CD4-positive, alpha-beta memory T cell (primary cell): ENCODE data around the gene SLC37A1. TPM values are rescaled to one million over a fixed set of nuclear protein-coding genes. Genes with fewer than 3 reads are reported as not detected.

Experiments
- CTCF ChIA-PET: fragments of 350-600 bp; sonication (Branson Sonifier 250); formaldehyde crosslinking; loops from one replicate; lab custom pipeline; 2021; ENCODE audit warnings: inconsistent platforms; ENCODE audit not compliant: partially characterized antibody; lab: Charles Lee
- POLR2A ChIA-PET: fragments of 350-600 bp; sonication (Branson Sonifier 250); formaldehyde crosslinking; loops from one replicate; lab custom pipeline; 2021; ENCODE audit not compliant: partially characterized antibody; lab: Charles Lee
- DNase-seq, 5 donors: peaks; one replicate each; pipeline versions ENCODE4 v3.0.0 to v3.0.0-alpha.2; 2020 to 2022; ENCODE audit warnings: mixed read lengths in 1 of 5
- H3K27ac ChIP-seq: one replicate; pipeline ENCODE4 v1.7.0; 2013; ENCODE audit warnings: low read depth, low read length
- H3K27me3 ChIP-seq: 2 replicates; pipeline ENCODE4 v1.7.0; 2013; ENCODE audit warnings: mild to moderate bottlenecking, low read length, moderate library complexity; ENCODE audit not compliant: insufficient read depth
- H3K36me3 ChIP-seq: 2 replicates; pipeline ENCODE4 v1.7.0; 2013; ENCODE audit warnings: mild to moderate bottlenecking, low read length, moderate library complexity; ENCODE audit not compliant: insufficient read depth
- H3K4me1 ChIP-seq: 2 replicates; pipeline ENCODE4 v1.7.0; 2013; ENCODE audit warnings: mild to moderate bottlenecking, low read length, moderate library complexity; ENCODE audit not compliant: insufficient read depth
- H3K4me3 ChIP-seq, 2 donors: one replicate each; pipeline ENCODE4 v1.7.0; 2013; ENCODE audit warnings: low read length in 2 of 2, mild to moderate bottlenecking in 1 of 2
- H3K9me3 ChIP-seq, 2 donors: one replicate each; pipeline ENCODE4 v1.7.0; 2013; ENCODE audit warnings: low read length in 2 of 2, control low read depth in 1 of 2; ENCODE audit not compliant: control insufficient read depth in 1 of 2
- H3K27ac Mint-ChIP-seq, 7 donors: one replicate each; pipeline ENCODE4 v1.8.0; 2020 to 2021; ENCODE audit warnings: mixed read lengths in 7 of 7, mild to moderate bottlenecking in 6 of 7, inconsistent platforms in 3 of 7, moderate library complexity in 3 of 7
- H3K27me3 Mint-ChIP-seq, 2 donors: one replicate each; pipeline ENCODE4 v1.8.0; 2020 to 2021; ENCODE audit warnings: mixed read lengths in 2 of 2
- H3K36me3 Mint-ChIP-seq, 2 donors: one replicate each; pipeline ENCODE4 v1.8.0; 2020 to 2021; ENCODE audit warnings: mixed read lengths in 2 of 2, inconsistent platforms in 1 of 2, mild to moderate bottlenecking in 1 of 2
- H3K4me1 Mint-ChIP-seq, 4 donors: one replicate each; pipeline ENCODE4 v1.8.0; 2020 to 2021; ENCODE audit warnings: mixed read lengths in 4 of 4, mild to moderate bottlenecking in 1 of 4
- H3K4me3 Mint-ChIP-seq, 8 donors: one replicate each; pipeline ENCODE4 v1.8.0; 2020 to 2021; ENCODE audit warnings: mixed read lengths in 8 of 8, mild to moderate bottlenecking in 7 of 8, moderate library complexity in 6 of 8, inconsistent platforms in 3 of 8
- H3K9me3 Mint-ChIP-seq, 8 donors: one replicate each; pipeline ENCODE4 v1.8.0; 2020 to 2021; ENCODE audit warnings: mixed read lengths in 8 of 8, mild to moderate bottlenecking in 5 of 8, inconsistent platforms in 3 of 8, moderate library complexity in 1 of 8
- intact Hi-C: fragments of 100-400 bp; cut with micrococcal nuclease; formaldehyde crosslinking; loops from one replicate; pipeline ENCODE4 v1.15.1; 2023
- polyA plus RNA-seq, 2 donors: library from polyadenylated mRNA; unstranded; fragments of 300-500 nt; fragmentation: Illumina TruSeq; gene quantifications; one replicate each; pipeline ENCODE4 v1.2.3, GENCODE V29; 2021
- total RNA-seq, 2 experiments: library from RNA; stranded (reverse); gene quantifications; one replicate each; pipeline ENCODE4 v1.2.3, GENCODE V29; 2021

SLC37A1 gene
- total and polyA plus RNA-seq, 4 experiments from 2014 or later = 4.7 to 18.5 (median 12.6) TPM

DNA sequence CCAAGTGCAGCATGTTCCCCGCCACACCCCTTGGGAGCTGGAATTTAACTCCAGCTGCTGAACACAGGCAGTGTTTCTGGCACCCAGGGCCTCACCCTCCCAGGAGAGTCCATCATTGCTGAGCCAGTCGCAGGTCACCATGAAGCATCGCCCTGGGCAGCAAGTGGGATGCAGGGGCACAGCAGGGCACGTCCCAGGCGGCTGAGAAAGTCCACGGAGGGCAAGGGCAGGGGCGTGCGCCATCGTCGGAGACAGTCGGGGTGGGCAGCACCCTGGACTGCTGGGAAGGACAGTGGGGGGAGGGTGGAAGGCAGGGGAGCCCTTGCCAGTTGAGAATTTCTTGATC, 70.6 kb downstream of the SLC37A1 start:
- H3K9me3 Mint-ChIP-seq = no peaks in the 10 kb centered on the region
- no peaks in the 10 kb centered on the region for H3K4me1 Mint-ChIP-seq
- ChIA-PET POLR2A (no interaction called here), CTCF (interaction anchor here (2.9 kb wide), 1 partner anchor 9 kb away, joined by 7 read pairs; no protein-coding TSS in a partner anchor)
- DNase-seq = no peak
- intact Hi-C loops = no loop called here
- H3K36me3 Mint-ChIP-seq = no peaks in the 10 kb centered on the region
- Histone ChIP-seq H3K36me3 (no peaks in the 10 kb centered on the region), H3K4me1 (no peaks in the 10 kb centered on the region), H3K27ac (no peak overlapping the region), H3K4me3 (no peak overlapping the region), H3K9me3 (no peaks in the 10 kb centered on the region), H3K27me3 (no peaks in the 10 kb centered on the region)
- H3K27ac Mint-ChIP-seq = no peak overlapping the region
- no peaks in the 10 kb centered on the region for H3K27me3 Mint-ChIP-seq
- H3K4me3 Mint-ChIP-seq = no peak overlapping the region

DNA sequence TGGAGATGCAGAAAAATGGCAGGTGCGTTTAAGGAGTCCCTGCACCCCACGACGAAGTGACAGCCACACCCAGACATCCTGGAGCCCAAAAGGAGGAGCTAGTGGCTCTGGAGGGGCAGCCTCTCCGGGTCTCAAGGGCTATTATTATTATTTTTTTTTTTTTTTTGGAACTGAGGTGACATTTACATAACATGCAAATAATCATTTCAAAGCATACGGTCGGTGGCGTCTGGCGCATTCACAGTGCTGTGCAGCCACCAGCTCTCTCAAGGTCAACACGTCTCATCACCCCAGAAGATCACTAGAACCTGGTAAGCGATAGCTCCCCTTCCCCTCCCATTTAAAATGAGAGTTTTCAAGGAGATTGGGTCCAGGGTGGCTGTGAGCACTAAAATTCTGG, 72.2 kb downstream of the SLC37A1 start:
- Histone ChIP-seq H3K36me3 (no peaks in the 10 kb centered on the region), H3K9me3 (no peaks in the 10 kb centered on the region), H3K4me3 (no peak overlapping the region), H3K27me3 (no peaks in the 10 kb centered on the region), H3K4me1 (peaks cover 4% of the 10 kb centered on the region), H3K27ac (no peak overlapping the region)
- Mint-ChIP-seq H3K4me1 (peaks cover 0 to 2% (median under 1%) of the 10 kb centered on the region in 4 donors), H3K27ac (no peak overlapping the region), H3K27me3 (no peaks in the 10 kb centered on the region), H3K36me3 (no peaks in the 10 kb centered on the region), H3K4me3 (no peak overlapping the region), H3K9me3 (no peaks in the 10 kb centered on the region)
- ChIA-PET CTCF (no interaction called here), POLR2A (no interaction called here)
- intact Hi-C loops = no loop called here
- no peak for DNase-seq

DNA sequence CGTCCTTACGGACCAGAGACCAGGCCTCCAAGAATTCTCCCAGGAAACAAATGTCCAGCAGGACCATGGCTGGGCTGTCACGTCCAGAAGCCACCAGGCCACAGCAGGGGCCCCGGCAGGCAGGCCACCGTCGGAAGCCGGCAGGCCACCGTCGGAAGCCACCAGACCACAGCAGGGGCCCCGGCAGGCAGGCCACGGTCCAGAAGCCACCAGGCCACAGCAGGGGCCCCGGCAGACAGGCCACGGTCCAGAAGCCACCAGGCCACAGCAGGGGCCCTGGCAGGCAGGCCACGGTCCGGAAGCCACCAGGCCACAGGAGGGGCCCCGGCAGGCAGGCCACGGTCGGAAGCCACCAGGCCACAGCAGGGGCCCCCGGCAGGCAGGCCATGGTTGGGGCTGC, 72.8 kb downstream of the SLC37A1 start:
- intact Hi-C loops = no loop called here
- H3K9me3 Mint-ChIP-seq = no peaks in the 10 kb centered on the region
- peaks cover 0 to 7% (median 4%) of the 10 kb centered on the region in 4 donors for H3K4me1 Mint-ChIP-seq
- no peaks in the 10 kb centered on the region for H3K27me3 ChIP-seq
- CTCF ChIA-PET = interaction anchor here (0.9 kb wide), 1 partner anchor 232 kb away, joined by 3 read pairs; no protein-coding TSS in a partner anchor
- H3K4me1 ChIP-seq = peaks cover 8% of the 10 kb centered on the region
- H3K27ac Mint-ChIP-seq = no peak overlapping the region
- no peaks in the 10 kb centered on the region for H3K36me3 Mint-ChIP-seq
- POLR2A ChIA-PET = no interaction called here
- DNase-seq = no peak
- H3K4me3 Mint-ChIP-seq = no peak overlapping the region
- H3K36me3 ChIP-seq = no peaks in the 10 kb centered on the region
- H3K27ac ChIP-seq = no peak overlapping the region
- no peaks in the 10 kb centered on the region for H3K9me3 ChIP-seq
- no peak overlapping the region for H3K4me3 ChIP-seq
- no peaks in the 10 kb centered on the region for H3K27me3 Mint-ChIP-seq

DNA sequence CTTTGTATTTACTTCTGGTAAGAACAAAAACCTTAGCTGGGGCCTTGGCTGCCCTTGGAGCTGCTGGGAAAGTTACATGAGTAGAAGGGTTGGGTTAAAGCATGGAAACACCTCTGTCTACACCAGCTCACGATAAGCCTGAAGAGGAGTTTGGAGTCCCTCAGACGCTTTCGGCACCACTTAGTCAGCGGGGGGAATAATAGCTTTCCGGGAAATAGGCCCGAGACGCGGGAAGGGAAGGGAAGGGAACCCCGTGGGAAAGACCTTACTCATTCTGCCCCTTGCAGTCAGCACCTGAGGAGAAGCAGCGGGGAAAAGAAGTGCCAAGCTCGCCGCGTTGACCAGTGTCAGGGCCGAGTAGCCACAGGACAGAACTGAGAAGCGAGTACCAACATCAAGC, 73.4 kb downstream of the SLC37A1 start:
- no peak overlapping the region for H3K4me3 ChIP-seq
- no peak overlapping the region for H3K27ac ChIP-seq
- H3K36me3 ChIP-seq = no peaks in the 10 kb centered on the region
- H3K9me3 Mint-ChIP-seq = no peaks in the 10 kb centered on the region
- H3K27me3 ChIP-seq = no peaks in the 10 kb centered on the region
- no peaks in the 10 kb centered on the region for H3K27me3 Mint-ChIP-seq
- no peaks in the 10 kb centered on the region for H3K36me3 Mint-ChIP-seq
- intact Hi-C loops = no loop called here
- H3K9me3 ChIP-seq = no peaks in the 10 kb centered on the region
- H3K4me3 Mint-ChIP-seq = no peak overlapping the region
- ChIA-PET POLR2A (no interaction called here), CTCF (interaction anchor here (0.9 kb wide), 1 partner anchor 232 kb away, joined by 3 read pairs; no protein-coding TSS in a partner anchor)
- H3K4me1 ChIP-seq = peaks cover 8% of the 10 kb centered on the region
- H3K27ac Mint-ChIP-seq = no peak overlapping the region
- peaks cover 0 to 9% (median 5%) of the 10 kb centered on the region in 4 donors for H3K4me1 Mint-ChIP-seq
- no peak for DNase-seq

DNA sequence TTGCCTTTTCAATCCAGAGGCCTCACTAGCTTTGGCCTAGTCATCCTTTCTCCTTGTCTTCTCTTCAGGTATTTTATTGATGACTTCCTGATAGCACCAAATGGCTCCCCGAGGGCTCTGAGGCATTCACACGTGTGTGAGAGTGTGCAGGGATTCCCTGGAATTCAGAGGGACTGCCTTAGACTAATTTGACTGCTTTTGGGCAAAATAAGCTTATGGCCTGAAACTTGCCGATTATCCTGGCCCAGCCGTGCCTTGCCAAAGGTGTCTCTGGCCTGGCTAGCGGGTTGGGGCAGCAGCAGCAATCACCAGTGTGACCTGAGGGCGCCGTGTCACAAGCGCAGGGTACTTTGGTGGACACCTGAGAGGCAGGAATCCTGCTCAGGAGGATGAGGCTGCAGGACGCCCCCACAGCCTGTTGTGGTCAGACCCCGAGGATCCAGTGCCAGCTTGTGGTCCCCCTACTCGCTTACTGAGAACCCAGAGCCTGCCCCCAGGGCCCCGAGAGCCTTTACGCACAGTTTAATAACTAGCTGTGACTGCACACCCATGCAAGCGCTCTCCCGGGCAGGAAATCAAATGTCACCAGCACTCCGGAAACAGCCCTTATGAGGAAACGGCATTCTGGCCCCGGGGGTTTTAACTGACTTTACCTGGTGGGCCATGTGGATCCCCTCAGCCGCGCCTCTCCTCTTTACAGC, 76.9 kb downstream of the SLC37A1 start:
- Mint-ChIP-seq H3K4me1 (peaks cover 0 to 9% (median 6%) of the 10 kb centered on the region in 4 donors), H3K27me3 (no peaks in the 10 kb centered on the region), H3K27ac (peak overlapping the region in 1 of 7 donors; percentile 71), H3K36me3 (no peaks in the 10 kb centered on the region), H3K9me3 (peaks cover 0 to 2% (median 0%) of the 10 kb centered on the region in 8 donors), H3K4me3 (peak overlapping the region in 1 of 8 donors; percentile 45)
- no peak overlapping the region for H3K4me3 ChIP-seq
- H3K36me3 ChIP-seq = no peaks in the 10 kb centered on the region
- no peak overlapping the region for H3K27ac ChIP-seq
- DNase-seq = no peak
- CTCF ChIA-PET = interaction anchor here (0.6 to 1.5 kb wide), 3 partner anchors 10 to 228 kb away, joined by 3 to 9 read pairs (median 3); no protein-coding TSS in a partner anchor
- POLR2A ChIA-PET = interaction anchor here (1.2 kb wide), 1 partner anchor 93 kb away, joined by 3 read pairs; no protein-coding TSS in a partner anchor
- H3K4me1 ChIP-seq = peaks cover 14% of the 10 kb centered on the region
- intact Hi-C loops = loop anchor here (5.0 kb wide), 2 partner anchors 92 to 242 kb away; no protein-coding TSS in a partner anchor
- no peaks in the 10 kb centered on the region for H3K27me3 ChIP-seq
- no peaks in the 10 kb centered on the region for H3K9me3 ChIP-seq

DNA sequence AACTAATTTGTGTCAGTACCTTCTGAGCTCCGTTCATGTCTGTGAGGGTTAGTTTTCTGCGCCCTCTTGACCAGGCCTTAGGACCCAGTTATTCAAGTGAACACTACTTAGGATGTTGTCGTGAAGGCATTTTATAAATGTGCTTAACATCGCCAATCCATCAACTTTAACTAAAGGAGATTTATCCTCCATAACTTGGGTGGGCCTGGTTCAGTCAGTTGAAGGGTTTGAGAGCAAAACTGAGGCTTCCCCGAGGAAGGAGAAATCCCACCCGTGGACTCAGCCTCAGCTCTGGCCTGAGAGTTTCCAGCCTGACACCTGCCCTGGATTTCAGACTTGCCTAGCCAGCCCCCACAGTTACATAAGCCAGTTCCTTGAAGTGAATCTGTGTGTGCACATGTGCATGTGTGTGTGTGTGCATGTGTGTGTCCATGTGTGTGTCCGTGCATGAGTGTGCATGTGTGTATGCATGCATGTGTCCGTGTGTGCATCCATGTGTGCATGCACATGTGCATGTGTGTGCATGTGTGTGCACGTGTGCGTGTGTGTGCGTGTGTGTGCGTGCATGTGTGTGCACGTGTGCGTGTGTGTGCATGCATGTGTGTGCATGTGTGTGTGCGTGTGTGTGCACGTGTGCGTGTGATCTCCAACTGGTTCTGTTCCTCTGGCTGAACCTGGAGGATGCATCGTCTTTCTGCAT, 77.7 kb downstream of the SLC37A1 start:
- Histone ChIP-seq H3K27me3 (no peaks in the 10 kb centered on the region), H3K9me3 (no peaks in the 10 kb centered on the region), H3K4me3 (no peak overlapping the region), H3K27ac (no peak overlapping the region), H3K4me1 (peaks cover 14% of the 10 kb centered on the region), H3K36me3 (no peaks in the 10 kb centered on the region)
- Mint-ChIP-seq H3K9me3 (peaks cover 0 to 2% (median 0%) of the 10 kb centered on the region in 8 donors), H3K36me3 (no peaks in the 10 kb centered on the region), H3K4me3 (peak overlapping the region in 1 of 8 donors; percentile 13), H3K27me3 (peaks cover 0 to 1% of the 10 kb centered on the region in 2 donors), H3K27ac (peak overlapping the region in 1 of 7 donors; percentile 71), H3K4me1 (peaks cover 0 to 9% (median 6%) of the 10 kb centered on the region in 4 donors)
- DNase-seq = no peak
- intact Hi-C loops = loop anchor here (5.0 kb wide), 2 partner anchors 91 to 241 kb away; no protein-coding TSS in a partner anchor
- ChIA-PET CTCF (interaction anchor here (0.6 to 1.5 kb wide), 2 partner anchors 141 to 227 kb away, joined by 3 to 9 read pairs; no protein-coding TSS in a partner anchor), POLR2A (no interaction called here)
